Ecto neural progenitor cell (in vitro differentiated cells): Measurements from ENCODE around the gene RBKS.
A peak's percentile ranks its signal among the peaks of the same experiment; 100 is the strongest.
"Not testable (repeated sequence)": the region's sequence is repeated elsewhere in the genome, so short reads cannot be mapped to it uniquely, and the experiment has no call there.

ENCODE experiments used
- DNase-seq: peaks from one replicate; pipeline ENCODE4 v3.0.0-alpha.2; 2018; ENCODE audit warnings: low spot score

RBKS gene

DNA sequence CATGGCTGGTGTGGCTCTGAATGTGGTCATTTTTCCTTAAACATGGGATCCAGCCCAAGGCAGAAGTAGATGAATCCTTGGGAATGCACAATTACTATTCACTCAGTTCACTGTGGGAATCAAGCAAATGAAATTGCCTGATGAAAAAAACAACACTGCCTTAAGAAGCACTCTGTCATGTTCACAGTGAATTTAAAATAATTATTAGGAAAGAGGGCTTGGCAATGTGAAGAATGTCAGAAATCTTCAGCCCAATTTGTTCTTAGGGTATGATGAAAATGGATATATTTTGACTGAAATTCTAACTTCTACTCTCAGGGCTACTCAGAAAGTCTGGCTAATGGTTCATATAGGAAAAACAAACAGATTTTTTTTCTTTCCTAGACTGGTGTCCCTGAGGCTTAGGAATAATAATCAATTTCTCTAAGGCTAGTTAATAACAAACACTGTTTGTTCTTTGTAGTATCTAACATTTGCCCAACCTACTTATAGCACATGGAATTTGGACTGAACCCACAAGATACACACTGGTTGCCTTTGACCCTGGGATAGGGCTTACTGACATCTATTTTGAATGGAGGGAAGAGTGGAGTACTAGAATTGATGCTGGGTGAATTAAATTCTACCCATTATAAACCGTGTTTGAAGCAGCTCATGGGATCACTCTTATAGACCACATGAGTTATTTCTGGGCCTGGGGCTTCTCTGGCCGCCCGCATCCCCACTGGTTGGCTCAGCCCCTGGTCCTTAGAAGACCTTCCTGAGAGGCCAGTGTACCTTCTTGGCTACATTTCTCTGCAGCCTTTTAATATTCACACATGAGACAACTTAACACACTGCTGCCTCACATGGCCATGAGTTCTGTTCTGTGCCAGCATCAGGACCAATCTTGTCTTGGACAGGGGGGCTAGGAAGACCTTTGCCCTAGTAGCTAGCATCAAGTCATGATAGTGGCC lies 127.0 kb downstream of the RBKS start:
- no peak for DNase-seq

DNA sequence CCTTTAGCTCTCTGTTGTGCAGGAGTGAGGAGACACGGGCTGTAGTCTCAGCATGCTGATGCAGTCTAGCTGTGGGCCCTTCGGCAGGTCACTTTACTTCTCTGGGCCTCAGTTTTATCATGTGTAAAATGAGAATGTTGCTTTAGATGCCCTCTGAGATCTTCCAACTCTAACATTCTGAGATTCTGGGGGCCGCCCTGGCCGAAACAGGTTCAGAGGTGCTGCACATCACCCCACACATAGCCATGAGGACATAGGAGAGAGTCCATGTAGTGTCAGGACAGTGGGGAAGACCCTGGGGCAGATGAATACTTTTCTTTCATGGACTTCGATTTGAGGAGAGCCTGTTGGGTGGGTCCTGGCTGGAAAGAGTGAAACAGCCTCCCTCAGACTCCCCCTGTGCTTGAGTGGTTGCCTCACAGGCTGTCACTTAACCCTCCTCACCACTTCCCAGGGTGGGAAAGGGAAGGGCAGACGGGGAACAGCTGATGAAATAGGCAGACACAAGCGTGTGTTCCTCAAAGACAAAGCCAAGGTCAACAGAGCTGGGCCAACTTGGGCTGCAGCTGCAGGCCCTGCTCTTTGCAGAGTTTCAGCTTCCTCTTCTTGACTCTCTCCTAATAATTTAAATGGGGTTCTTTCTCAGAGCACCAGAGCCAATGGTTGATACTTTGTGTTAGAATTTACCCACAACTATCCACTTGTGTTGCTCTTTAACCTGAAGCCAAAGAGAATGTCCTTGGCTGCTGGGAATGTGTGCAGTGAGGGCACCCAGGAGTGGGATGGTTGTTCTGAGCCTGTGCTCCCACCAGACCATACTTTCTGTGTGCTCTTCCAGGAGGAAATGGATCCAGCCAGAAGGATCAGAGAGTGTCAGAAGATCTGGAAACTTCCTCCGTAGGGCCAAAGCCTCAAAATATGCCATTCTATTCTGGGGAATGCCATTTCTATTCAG lies 133.4 kb downstream of the RBKS start:
- DNase-seq: no peak

DNA sequence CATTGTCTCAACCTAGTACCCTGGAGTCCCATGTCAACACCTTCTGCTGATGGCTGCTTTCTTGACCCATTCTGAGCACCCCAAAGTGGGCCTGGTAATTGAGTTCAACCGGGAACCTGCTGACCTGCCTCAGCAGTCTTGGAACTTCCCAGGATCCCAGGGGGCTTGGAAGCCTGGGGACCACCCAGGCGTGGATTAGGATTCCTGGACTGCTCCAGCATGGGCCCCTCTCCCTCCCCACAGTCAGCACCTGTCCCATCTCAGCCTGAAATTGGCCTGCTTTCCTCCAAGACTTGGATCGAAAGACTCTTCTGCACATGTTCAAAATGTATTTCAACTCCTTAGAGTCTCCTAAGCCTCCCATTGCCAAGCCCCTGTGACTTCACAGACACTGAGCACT lies 134.1 kb downstream of the RBKS start:
- no peak for DNase-seq

DNA sequence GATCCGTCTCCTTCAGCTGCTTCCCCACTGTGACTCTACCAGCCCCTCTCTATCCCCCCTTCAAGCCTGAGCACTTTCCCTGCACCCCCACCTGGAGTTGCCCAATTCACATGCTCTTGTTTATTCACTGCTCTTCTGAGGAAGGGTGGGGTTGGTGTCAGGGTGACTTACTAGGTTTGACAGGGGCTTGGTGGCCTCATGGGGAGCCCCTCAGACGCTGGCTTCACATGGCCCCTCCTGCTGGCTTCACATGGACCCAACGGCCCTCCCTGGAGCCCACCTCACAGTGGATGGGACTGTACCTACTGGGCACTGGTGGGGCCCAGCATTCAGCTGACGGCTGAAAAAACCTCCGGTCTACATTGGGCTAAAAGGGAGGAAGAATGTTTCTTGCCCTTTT lies 135.4 kb downstream of the RBKS start:
- no peak for DNase-seq

DNA sequence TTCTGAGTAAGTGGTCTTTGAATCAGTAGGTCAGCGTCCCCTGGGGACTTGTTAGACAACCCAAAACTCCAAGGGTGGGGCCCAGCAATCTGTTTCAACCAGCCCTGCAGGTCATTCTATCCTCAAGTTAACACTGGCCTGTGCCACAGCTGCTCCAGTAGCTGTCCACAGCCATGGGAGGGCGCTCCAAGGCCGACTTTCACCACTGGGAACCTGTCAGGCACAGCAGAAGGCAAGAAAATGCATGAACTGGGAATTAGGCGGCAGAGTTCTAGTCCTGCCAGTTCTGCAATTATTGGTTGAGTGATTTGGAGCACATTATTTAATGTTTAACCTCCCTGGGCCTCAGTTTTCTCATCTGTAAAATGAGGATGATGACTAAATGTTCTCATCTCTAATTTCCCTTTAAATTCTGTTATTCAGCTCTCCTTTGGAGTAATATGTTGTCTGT lies 136.0 kb downstream of the RBKS start:
- peak; percentile 91 for DNase-seq

DNA sequence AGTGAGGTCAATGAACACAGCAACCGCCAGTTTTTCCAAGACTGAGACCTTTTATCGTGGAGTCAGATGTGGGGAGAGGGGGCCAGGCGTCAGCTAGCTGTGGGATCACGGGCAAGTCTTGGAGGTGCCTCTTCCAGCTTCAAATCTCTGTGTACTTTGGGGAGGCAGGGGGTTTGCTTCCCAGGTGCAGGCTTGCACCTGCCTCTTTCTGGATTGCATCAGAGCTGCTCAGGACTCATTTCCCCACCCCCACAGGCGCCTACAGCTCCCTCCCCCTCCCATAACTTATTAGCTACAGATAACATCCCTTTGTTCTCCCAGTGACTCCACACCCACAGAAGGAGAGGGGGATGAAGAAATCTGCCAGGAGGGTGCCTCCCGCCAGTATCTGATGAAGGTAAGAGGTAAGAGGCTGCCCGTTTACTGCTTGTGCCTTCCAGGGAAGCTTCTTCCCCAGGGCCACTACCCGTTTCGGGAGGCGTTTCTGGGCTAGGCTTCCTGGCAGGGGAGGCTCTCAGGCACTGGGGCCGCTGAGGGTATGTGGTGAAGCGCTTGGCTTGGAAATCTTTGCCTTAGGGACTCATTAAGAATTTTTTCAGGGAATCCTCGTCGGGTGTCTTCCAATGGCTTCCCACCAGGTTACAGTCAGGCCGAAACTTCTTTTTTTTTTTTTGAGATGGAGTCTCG lies 137.5 kb downstream of the RBKS start:
- DNase-seq: peak; percentile 62

DNA sequence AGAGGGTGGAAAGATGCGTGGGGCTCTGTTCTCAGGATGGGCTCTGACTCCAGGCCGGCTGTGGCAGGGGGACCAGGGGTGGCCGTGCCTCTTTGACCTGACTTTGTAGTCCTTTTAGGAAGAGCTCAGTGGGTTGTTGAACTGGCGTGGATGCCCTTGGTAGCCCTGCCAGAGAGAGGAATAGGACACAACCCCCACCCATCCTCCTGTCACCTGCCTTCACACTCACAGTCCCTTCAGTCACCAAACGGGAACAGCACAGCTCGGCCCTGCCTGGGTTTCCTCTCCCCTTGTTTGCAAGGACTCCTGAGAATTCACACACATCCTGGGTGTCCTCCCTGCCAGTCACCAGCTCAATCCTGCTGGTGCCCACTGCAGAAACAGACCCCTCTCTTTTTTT lies 138.8 kb downstream of the RBKS start:
- no peak for DNase-seq

DNA sequence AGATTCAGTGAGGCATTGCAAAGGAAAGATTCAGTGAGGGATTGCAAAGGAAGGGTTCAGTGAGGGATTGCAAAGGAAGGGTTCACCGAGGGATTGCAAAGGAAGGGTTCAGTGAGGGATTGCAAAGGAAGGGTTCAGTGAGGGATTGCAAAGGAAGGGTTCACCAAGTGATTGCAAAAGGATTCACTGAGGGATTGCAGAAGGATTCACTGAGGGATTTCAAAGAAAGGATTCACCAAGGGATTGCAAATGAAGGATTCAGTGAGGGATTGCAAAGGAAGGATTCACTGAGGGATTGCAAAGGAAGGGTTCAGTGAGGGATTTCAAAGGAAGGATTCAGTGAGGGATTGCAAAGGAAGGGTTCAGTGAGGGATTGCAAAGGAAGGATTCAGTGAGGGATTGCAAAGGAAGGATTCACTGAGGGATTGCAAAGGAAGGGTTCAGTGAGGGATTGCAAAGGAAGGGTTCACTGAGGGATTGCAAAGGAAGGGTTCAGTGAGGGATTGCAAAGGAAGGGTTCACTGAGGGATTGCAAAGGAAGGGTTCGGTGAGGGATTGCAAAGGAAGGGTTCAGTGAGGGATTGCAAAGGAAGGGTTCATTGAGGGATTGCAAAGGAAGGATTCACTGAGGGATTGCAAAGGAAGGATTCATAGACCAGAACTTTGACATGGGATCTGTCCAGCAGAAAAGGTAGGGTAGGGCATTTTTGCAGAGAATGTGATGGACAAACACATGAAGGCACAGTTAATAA lies 141.2 kb downstream of the RBKS start:
- not testable (repeated sequence) for DNase-seq

DNA sequence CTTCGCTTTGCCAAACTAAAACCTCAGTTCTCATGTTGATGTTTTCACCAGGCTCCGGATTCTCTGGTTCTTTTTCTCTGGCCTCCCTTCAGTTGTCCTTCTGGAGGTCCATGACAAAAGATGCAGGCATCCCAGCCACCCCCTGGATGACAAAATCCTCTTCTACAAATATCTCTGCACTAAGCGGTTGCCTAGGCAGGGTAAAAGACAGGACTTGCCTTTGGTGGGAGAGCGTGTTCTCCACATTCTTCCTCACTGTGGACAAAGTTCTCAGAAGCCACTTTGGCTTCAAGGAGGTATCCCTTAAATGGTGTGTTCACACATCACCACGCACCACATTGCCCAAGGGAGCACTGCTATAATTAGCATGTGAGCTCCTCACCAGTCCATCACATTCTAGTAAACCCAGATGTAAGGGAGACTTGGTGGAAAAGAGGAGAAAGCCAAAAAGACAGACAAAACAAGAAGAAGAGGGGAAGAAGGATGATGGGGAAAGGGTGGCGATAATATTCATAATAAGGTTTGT lies 142.3 kb downstream of the RBKS start:
- no peak for DNase-seq

DNA sequence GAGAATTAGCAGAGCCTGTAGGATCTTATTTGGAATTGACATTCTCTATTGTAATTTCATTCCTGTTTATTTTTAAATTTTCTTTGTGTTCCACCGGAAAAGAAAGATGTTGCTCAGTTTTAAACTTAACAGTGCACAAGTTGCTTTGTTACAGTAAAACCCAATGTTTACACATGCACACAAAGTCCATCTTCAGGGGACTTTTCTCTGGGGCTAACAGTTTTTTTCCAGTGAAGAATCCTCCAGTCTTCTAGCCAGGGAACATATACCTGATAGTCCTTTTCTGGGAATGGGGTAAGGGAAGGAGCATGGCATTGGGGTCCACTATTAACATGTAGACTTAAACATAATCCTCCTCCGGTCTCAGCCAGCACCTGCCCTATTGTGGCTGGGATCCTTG lies 143.9 kb downstream of the RBKS start:
- no peak for DNase-seq

DNA sequence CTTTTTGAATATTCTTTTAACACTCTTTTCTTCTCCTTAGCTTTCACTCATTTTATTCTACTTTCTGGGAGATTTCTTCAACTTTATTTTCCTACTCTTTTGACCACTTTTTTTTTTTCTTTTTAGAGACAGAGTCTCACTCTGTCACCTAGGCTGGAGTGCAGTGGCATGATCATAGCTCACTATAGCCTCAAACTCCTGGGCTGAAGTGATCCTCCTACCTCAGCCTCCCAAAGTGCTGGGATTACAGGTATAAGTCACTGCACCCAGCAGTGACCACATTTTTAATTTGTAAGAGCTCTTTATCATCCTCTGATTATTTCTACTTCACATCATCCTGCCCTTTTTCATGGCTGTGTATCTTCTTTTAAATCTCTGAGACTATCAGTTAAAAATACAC lies 144.7 kb downstream of the RBKS start:
- not testable (repeated sequence) for DNase-seq

DNA sequence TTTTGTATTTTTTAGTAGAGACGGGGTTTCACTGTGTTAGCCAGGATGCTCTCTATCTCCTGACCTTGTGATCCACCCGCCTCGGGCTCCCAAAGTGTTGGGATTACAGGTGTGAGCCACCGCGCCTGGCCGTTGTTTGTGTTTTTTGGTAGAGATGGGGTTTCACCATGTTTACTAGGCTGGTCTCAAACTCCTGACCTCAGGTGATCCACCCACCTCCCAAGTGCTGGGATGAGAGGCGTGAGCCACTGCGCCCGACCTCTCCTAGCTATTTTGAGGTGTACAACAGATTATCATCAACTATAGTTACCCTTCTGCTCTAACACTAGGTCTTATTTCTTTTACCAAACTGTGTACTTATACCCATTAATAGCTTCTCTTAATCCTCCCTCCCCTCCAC lies 147.6 kb downstream of the RBKS start:
- no peak for DNase-seq

DNA sequence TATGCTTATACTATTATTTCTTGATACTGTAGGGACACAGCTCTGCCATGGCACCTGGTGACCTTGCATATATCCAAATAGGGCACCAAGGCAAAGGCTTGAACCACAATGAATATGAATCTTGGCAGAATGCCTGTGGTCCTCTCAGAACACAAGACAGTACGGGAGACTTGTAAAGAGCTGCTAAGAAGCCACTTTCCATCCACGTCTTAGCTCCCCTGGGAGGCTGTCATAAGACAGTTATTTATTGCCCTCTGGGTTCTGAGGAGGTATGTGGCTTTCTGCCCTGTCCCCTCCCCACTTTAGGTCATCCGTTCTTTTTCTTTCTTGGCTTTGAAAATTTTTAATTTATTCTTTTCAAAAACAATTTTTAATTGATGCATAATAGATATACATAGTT lies 148.5 kb downstream of the RBKS start:
- DNase-seq: no peak

DNA sequence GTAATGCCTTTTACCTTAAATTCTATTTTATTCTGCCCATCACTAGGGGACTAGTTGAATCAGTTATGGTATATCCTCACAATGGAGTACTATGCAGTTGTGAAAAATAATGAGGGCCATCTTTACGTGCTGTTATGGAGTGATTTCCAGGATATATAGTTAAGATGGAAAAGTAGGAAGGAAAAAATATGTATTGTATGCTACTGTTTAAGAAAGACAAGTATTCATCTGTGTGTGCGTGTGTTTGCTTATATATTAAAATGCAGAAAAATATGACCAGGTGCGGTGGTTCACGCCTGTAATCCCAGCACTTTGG lies 151.2 kb downstream of the RBKS start:
- no peak for DNase-seq

DNA sequence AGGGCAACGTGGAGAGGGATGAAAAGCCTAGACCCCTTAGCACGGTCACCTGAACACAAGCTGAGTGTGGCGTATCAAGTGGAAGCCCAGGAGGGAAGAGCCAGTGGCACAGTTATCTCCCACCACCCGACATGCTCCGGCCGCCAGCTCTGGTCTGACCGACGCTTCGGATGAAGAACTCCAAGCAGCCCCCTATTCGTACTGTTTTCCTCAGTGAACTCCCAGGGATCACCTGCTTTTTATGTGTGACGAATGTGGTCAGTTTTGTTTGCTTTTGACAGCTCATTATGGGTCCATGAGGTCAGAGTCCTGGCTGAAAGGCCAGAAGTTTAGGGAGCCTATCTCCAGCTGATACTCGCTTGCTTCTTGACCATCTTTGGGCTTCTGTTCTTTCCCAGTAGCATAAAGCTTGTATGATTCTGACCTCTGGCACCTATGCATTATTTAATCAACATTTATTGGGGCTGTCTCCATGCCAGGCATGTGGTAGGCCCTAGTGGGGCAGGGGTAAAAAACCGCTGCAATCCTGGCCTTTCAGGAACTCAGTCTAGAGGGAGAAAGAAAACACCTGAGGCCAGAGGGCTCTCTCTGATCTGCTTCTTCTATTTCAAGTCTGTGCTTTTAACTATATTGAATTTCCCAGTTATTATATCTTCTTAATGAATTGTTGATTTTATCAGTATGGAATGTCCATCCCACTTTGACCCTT lies 151.7 kb downstream of the RBKS start:
- no peak for DNase-seq

DNA sequence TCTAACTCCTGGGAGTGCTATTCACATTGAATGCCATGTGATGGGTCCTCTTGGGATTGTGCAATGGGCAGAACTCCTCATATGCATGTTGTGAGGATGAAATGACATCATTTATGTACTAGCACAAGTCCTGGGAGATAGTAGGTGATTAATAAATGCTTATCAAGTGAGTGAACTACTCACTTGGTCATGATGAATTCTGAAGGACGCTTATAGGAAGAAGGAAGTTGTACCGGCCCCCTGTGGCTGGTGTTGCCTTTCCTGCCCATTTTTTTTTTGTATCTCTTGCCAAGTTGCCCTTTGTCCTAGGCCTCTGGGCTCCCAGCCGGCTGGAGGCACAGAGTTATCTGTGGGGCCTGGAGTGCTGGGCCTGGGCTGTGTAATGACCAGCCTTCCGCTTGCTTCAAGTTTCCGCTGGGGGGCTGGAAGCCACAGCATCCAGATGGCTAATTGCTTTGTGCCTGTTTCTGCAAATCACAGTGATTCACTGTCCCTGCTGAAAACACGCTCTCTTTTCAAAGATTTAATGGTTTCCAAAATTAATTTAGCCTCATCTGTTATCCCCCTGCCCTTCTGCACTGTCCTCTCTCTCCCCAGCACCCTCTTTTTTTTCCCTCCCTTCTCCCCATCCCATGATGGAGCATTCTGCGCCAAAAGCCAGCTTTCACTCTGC lies 152.4 kb downstream of the RBKS start:
- no peak for DNase-seq

DNA sequence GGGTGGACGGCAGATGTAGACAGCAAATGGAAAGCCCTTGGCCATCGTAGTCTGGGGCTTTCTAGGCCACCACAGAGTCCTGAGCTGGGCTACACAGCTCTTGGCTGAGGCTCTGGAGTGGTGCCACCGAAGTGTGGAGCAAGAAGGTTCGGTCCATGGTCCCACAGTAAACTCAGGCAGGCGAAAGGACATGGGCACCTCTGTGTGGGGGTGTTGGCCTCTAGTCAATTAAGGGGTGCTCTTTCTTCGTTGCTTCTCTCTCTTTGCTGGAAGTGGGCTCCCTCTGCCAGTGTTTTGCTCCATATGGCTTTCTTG lies 153.3 kb downstream of the RBKS start:
- DNase-seq: no peak

DNA sequence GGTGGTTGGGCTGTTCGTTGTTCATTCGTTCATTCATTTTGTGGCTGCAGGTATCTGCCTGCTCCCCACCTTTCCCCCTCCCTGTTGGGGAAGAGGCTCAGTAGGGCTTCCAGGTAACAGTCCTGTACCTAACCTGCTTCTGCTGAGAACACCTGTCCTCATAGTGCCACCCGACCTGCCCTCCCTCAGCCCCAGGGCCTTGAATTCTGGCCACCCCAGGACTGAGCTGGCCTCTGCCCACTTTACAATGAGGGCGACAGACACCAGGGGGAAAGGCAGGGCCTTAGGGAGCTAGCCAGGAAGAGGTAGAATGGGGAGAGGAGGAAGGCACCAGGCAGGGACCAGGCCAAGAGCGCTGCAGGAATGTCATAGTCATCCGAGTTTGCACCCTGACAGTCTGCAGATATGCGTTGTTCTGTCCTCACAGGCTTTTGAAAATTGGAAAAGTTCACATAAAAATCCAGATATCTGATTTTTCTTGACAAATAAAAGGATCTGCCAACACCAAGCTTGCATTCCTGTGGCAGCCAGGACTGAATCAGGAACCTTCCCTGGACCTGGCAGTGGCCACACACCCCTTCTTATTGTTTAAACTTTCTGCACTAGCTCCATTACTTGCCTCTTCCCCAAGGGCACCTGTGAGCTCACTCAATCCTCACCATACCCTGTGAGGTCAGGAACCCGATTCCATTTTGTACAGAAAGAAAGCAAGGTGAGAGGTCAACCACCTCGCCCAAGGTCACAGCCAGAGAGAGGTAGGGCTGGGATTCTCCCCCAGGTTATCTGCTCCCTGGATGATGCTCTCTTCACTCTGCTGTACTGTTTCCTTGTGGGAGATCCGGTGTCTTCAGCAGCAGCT lies 153.9 kb downstream of the RBKS start:
- no peak for DNase-seq

DNA sequence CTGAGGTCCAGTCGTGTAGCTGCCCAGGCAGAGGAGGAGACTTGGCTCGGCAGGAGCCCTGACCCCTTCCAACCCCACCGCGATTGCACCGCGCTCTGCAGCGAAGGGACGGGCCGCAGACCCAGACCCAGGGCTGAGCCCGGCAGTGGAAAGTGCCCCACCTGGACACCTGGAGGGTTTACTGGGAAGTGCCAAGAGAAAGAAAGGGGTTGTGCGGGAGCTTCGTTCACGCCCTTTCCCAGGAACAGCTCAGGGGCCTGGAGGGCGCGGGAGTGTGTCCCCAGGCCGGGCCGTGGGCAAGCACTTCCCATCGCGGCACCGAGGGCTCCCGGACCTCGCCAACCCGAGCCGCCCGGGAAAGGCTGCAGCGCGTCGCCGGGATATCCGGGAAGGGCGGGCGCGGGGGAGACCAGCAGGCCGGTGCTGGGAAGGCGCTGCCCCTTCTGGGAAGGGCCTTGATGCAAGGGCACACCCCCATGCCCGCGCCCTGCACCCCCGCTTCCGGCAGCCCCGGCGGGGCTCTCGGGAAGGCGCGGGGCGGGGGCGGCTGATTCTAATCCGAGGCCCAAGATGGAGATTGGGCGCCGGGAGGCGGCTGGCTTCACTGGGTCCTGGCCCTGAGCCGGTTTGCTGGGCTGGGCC lies 154.8 kb downstream of the RBKS start:
- DNase-seq: peak; percentile 73
